WTC11 (cell line): ENCODE data around the gene PSMD1. TPM values are rescaled to one million over a fixed set of nuclear protein-coding genes. Genes with fewer than 3 reads are reported as not detected.

Experiments
- ATAC-seq: fragments of 200-7000 bp; cut with Tn5 transposase; 2 replicates; pipeline ENCODE4 v1.10.0; 2021; ENCODE audit warnings: mild to moderate bottlenecking, moderate library complexity
- CTCF ChIA-PET: fragments of 300-600 bp; sonication (Branson Sonifier 250); formaldehyde crosslinking; loops from one replicate; lab custom pipeline; 2021; ENCODE audit warnings: antibody characterized with exemption; lab: Charles Lee
- POLR2A ChIA-PET: fragments of 350-600 bp; sonication (Branson Sonifier 250); formaldehyde crosslinking; loops from one replicate; lab custom pipeline; 2021; ENCODE audit warnings: antibody characterized with exemption; lab: Charles Lee
- DNase-seq: peaks from one replicate; pipeline ENCODE4 v3.0.0; 2021; ENCODE audit warnings: low spot score
- H3K27ac Mint-ChIP-seq: 2 replicates; pipeline ENCODE4 v1.8.0; 2021; ENCODE audit warnings: mixed read lengths
- H3K27me3 Mint-ChIP-seq: 2 replicates; pipeline ENCODE4 v1.8.0; 2021; ENCODE audit warnings: low read depth, mild to moderate bottlenecking, moderate library complexity, mixed read lengths
- H3K36me3 Mint-ChIP-seq: 2 replicates; pipeline ENCODE4 v1.8.0; 2021; ENCODE audit warnings: mixed read lengths
- H3K4me1 Mint-ChIP-seq: 2 replicates; pipeline ENCODE4 v1.8.0; 2022; ENCODE audit warnings: mixed read lengths
- H3K4me3 Mint-ChIP-seq: 2 replicates; pipeline ENCODE4 v1.8.0; 2021; ENCODE audit warnings: mild to moderate bottlenecking, moderate library complexity, mixed read lengths
- H3K9me3 Mint-ChIP-seq: 2 replicates; pipeline ENCODE4 v1.8.0; 2021; ENCODE audit warnings: mixed read lengths
- ATF6 ChIP-seq: sonication (generic); formaldehyde crosslinking; IDR thresholded peaks from 2 replicates; pipeline ENCODE4 v1.8.1; 2023; ENCODE audit warnings: mild to moderate bottlenecking, missing genetic modification reagents
- CBFB ChIP-seq: sonication (generic); formaldehyde crosslinking; IDR thresholded peaks from 2 replicates; pipeline ENCODE4 v1.8.1; 2022; ENCODE audit warnings: mild to moderate bottlenecking, low read depth, missing genetic modification reagents
- CTCF ChIP-seq: fragments of 200-600 bp; IDR thresholded peaks from 2 replicates; pipeline ENCODE4 v1.8.0; 2022; ENCODE audit warnings: antibody characterized with exemption
- ELF4 ChIP-seq: sonication (generic); formaldehyde crosslinking; IDR thresholded peaks from 2 replicates; pipeline ENCODE4 v1.8.1; 2022; ENCODE audit warnings: low read depth, mild to moderate bottlenecking, moderate library complexity, missing genetic modification reagents
- ESRRA ChIP-seq: sonication (generic); formaldehyde crosslinking; IDR thresholded peaks from 2 replicates; pipeline ENCODE4 v1.8.1; 2022; ENCODE audit warnings: mild to moderate bottlenecking, missing genetic modification reagents, borderline replicate concordance
- FOXJ3 ChIP-seq: sonication (generic); formaldehyde crosslinking; IDR thresholded peaks from 2 replicates; pipeline ENCODE4 v1.9.0; 2021; ENCODE audit warnings: missing genetic modification reagents, mild to moderate bottlenecking, borderline replicate concordance
- FOXK1 ChIP-seq: sonication (generic); formaldehyde crosslinking; IDR thresholded peaks from 2 replicates; pipeline ENCODE4 v1.8.0; 2022; ENCODE audit warnings: mild to moderate bottlenecking, moderate library complexity, missing genetic modification reagents
- HMGXB4 ChIP-seq: sonication (generic); formaldehyde crosslinking; IDR thresholded peaks from 2 replicates; pipeline ENCODE4 v1.8.1; 2023; ENCODE audit warnings: mild to moderate bottlenecking, moderate library complexity, missing genetic modification reagents
- MAX ChIP-seq: sonication (generic); formaldehyde crosslinking; IDR thresholded peaks from 2 replicates; pipeline ENCODE4 v1.8.0; 2022; ENCODE audit warnings: mild to moderate bottlenecking, missing genetic modification reagents
- NR3C1 ChIP-seq: sonication (generic); formaldehyde crosslinking; conservative IDR thresholded peaks from 2 replicates; pipeline ENCODE4 v1.8.1; 2023; ENCODE audit warnings: low read depth, mild to moderate bottlenecking, missing genetic modification reagents
- PRRX2 ChIP-seq: fragments of 250-450 bp; sonication (Bioruptor Pico); IDR thresholded peaks from 2 replicates; pipeline ENCODE4 v1.8.0; 2021; ENCODE audit warnings: mild to moderate bottlenecking
- SP1 ChIP-seq: sonication (generic); formaldehyde crosslinking; conservative IDR thresholded peaks from 2 replicates; pipeline ENCODE4 v1.8.1; 2022; ENCODE audit warnings: missing genetic modification reagents
- TEAD4 ChIP-seq: sonication (generic); formaldehyde crosslinking; IDR thresholded peaks from 2 replicates; pipeline ENCODE4 v1.8.0; 2022; ENCODE audit warnings: mild to moderate bottlenecking, missing genetic modification reagents
- ZBTB21 ChIP-seq: sonication (generic); formaldehyde crosslinking; IDR thresholded peaks from 2 replicates; pipeline ENCODE4 v1.8.1; 2023; ENCODE audit warnings: mild to moderate bottlenecking, missing genetic modification reagents, borderline replicate concordance
- ZBTB43 ChIP-seq: sonication (generic); formaldehyde crosslinking; IDR thresholded peaks from 2 replicates; pipeline ENCODE4 v1.8.1; 2023; ENCODE audit warnings: mild to moderate bottlenecking, missing genetic modification reagents
- total RNA-seq: library from RNA; stranded (reverse); gene quantifications from 3 replicates; pipeline ENCODE4 v1.2.3, GENCODE V29; 2021
- TF ChIP-seq, protein P1 (sequence below): sonication (generic); formaldehyde crosslinking; IDR thresholded peaks from 2 replicates; pipeline ENCODE4 v1.8.1; 2023; ENCODE audit warnings: mild to moderate bottlenecking, missing genetic modification reagents, moderate library complexity
- TF ChIP-seq, protein P2 (sequence below): sonication (generic); formaldehyde crosslinking; IDR thresholded peaks from 2 replicates; pipeline ENCODE4 v1.8.0; 2023; ENCODE audit warnings: missing genetic modification reagents, mild to moderate bottlenecking, borderline replicate concordance

The PSMD1 gene
- total RNA-seq, 1 experiment from 2014 or later, result 163 TPM

DNA sequence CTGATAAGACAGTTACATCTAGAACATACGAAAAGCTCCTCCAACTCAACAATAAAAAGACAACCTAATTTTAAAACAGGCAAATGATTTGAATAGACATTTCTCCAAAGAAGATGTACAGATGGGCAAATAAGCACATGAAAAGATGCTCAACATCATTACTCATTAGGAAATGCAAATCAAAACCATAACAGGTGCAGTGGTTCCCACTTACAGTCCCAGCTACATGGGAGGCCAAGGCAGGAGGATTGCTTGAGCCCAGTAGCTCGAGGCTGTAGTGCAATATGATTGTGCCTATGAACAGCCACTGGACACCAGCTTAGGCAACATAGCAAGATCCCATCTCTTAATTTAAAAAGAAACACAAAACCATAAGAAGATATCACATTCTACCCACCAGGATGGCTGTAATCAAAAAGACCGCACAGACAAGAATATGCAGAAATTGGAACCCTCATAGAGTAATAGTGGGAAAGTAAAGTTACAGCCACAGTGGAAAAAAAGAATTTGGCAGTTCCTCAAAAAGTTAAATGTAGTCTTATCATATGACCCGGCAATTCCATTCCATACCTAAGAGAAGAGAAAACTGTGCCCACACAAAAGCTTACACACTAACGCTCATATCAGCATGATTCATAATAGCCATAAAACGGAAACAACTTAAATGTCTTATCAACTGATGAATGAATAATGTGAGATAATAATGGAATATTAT, 111.2 kb downstream of the PSMD1 start:
- Mint-ChIP-seq H3K27ac (no peak overlapping the region), H3K27me3 (no peaks in the 10 kb centered on the region), H3K9me3 (no peaks in the 10 kb centered on the region), H3K36me3 (peaks cover 73% of the 10 kb centered on the region), H3K4me1 (peaks cover 8% of the 10 kb centered on the region), H3K4me3 (no peak overlapping the region)
- DNase-seq (no peak), ATAC-seq (no peak)
- POLR2A ChIA-PET, result no interaction called here
- TF ChIP-seq CTCF (no peak), HMGXB4 (no peak), ESRRA (CRISPR knock-in tag) (no peak), TEAD4 (CRISPR knock-in tag) (no peak)
- CTCF ChIA-PET, result interaction anchor here (0.7 kb wide), 1 partner anchor 25 kb away, joined by 3 read pairs; no protein-coding TSS in a partner anchor

DNA sequence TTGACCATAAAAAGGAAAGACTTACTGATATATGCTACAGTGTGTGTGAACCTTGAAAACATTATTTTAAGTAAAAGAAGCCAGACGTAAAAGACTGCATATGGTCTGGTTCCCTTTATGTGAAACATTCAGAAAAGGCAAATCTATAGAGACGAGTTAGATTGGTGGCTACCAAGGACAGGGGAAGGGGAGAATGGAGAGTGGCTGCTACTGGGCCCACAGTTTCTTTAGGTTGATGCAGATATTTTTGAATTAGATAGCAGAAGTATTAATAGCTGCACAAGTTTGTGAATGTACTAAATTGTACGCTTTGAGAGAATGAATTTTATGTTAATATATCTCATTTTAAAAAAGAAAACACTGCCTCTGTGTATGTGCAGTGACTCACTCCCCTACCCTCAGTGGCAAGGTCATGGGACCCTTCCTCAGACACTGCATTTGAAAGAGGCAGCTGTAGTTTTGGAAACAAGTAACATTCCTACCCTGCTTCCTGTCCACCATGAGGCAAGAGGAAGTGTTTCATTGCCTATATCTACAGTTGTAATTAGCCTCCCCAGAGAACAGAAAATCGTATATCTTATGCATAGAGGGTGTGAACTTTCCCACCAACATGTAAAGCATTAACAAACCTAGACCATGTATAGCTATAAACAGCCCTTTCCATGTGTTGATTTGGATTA, 111.9 kb downstream of the PSMD1 start:
- no peaks in the 10 kb centered on the region for H3K9me3 Mint-ChIP-seq
- ATAC-seq (no peak), DNase-seq (no peak)
- 0 out of 2 replicates have a peak overlapping the region, but pooled peaks have one; percentile 14 for H3K27ac Mint-ChIP-seq
- peaks cover 73% of the 10 kb centered on the region for H3K36me3 Mint-ChIP-seq
- H3K4me1 Mint-ChIP-seq, result peaks cover under 1% of the 10 kb centered on the region
- ChIA-PET POLR2A (no interaction called here), CTCF (no interaction called here)
- no peaks in the 10 kb centered on the region for H3K27me3 Mint-ChIP-seq
- H3K4me3 Mint-ChIP-seq, result no peak overlapping the region
- TF ChIP-seq CBFB (CRISPR knock-in tag) (no peak), ZBTB21 (CRISPR knock-in tag) (no peak), NR3C1 (CRISPR knock-in tag) (no peak), ZBTB43 (CRISPR knock-in tag) (no peak), MAX (CRISPR knock-in tag) (no peak), FOXK1 (CRISPR knock-in tag) (no peak), ATF6 (CRISPR knock-in tag) (no peak), PRRX2 (no peak), ELF4 (no peak), FOXJ3 (no peak), HMGXB4 (no peak), SP1 (no peak)
- TF ChIP-seq, protein P1, sequence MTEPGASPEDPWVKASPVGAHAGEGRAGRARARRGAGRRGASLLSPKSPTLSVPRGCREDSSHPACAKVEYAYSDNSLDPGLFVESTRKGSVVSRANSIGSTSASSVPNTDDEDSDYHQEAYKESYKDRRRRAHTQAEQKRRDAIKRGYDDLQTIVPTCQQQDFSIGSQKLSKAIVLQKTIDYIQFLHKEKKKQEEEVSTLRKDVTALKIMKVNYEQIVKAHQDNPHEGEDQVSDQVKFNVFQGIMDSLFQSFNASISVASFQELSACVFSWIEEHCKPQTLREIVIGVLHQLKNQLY (CRISPR knock-in tag), result no peak
- TF ChIP-seq, protein P2, sequence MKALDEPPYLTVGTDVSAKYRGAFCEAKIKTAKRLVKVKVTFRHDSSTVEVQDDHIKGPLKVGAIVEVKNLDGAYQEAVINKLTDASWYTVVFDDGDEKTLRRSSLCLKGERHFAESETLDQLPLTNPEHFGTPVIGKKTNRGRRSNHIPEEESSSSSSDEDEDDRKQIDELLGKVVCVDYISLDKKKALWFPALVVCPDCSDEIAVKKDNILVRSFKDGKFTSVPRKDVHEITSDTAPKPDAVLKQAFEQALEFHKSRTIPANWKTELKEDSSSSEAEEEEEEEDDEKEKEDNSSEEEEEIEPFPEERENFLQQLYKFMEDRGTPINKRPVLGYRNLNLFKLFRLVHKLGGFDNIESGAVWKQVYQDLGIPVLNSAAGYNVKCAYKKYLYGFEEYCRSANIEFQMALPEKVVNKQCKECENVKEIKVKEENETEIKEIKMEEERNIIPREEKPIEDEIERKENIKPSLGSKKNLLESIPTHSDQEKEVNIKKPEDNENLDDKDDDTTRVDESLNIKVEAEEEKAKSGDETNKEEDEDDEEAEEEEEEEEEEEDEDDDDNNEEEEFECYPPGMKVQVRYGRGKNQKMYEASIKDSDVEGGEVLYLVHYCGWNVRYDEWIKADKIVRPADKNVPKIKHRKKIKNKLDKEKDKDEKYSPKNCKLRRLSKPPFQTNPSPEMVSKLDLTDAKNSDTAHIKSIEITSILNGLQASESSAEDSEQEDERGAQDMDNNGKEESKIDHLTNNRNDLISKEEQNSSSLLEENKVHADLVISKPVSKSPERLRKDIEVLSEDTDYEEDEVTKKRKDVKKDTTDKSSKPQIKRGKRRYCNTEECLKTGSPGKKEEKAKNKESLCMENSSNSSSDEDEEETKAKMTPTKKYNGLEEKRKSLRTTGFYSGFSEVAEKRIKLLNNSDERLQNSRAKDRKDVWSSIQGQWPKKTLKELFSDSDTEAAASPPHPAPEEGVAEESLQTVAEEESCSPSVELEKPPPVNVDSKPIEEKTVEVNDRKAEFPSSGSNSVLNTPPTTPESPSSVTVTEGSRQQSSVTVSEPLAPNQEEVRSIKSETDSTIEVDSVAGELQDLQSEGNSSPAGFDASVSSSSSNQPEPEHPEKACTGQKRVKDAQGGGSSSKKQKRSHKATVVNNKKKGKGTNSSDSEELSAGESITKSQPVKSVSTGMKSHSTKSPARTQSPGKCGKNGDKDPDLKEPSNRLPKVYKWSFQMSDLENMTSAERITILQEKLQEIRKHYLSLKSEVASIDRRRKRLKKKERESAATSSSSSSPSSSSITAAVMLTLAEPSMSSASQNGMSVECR (CRISPR knock-in tag), result no peak
